HEK293 (cell line): Measurements from ENCODE around the gene TUT1.

Experiments
- GFI1B ChIP-seq: fragments of 450-650 bp; formaldehyde crosslinking; IDR thresholded peaks from 2 replicates; pipeline ENCODE4 v1.5.1; 2016; ENCODE audit warnings: missing biosample characterization, missing genetic modification characterization
- GLI4 ChIP-seq: fragments of 450-650 bp; formaldehyde crosslinking; IDR thresholded peaks from 2 replicates; pipeline ENCODE4 v1.5.1; 2016; ENCODE audit warnings: missing biosample characterization, missing genetic modification characterization
- IKZF3 ChIP-seq: fragments of 450-650 bp; IDR thresholded peaks from 2 replicates; pipeline ENCODE4 v1.5.0; 2018; ENCODE audit warnings: missing biosample characterization, mild to moderate bottlenecking, missing genetic modification characterization, moderate library complexity
- KLF1 ChIP-seq: fragments of 450-650 bp; formaldehyde crosslinking; IDR thresholded peaks from 2 replicates; pipeline ENCODE4 v1.5.1; 2016; ENCODE audit warnings: missing biosample characterization, missing genetic modification characterization
- KLF10 ChIP-seq: fragments of 450-650 bp; IDR thresholded peaks from 2 replicates; pipeline ENCODE4 v1.5.1; 2018; ENCODE audit warnings: missing biosample characterization, mild to moderate bottlenecking, missing genetic modification characterization
- OVOL3 ChIP-seq: fragments of 450-650 bp; formaldehyde crosslinking; IDR thresholded peaks from 2 replicates; pipeline ENCODE4 v1.5.1; 2016; ENCODE audit warnings: missing biosample characterization, missing genetic modification characterization
- PRDM1 ChIP-seq: fragments of 450-650 bp; formaldehyde crosslinking; IDR thresholded peaks from 2 replicates; pipeline ENCODE4; 2016; ENCODE audit warnings: missing biosample characterization, missing genetic modification characterization
- SCRT2 ChIP-seq: fragments of 450-650 bp; formaldehyde crosslinking; IDR thresholded peaks from 2 replicates; pipeline ENCODE4 v1.5.1; 2016; ENCODE audit warnings: missing biosample characterization, missing genetic modification characterization
- SP2 ChIP-seq: fragments of 450-650 bp; formaldehyde crosslinking; IDR thresholded peaks from 2 replicates; pipeline ENCODE4 v1.5.1; 2016; ENCODE audit warnings: missing biosample characterization, missing genetic modification characterization
- TCF7L2 ChIP-seq: IDR thresholded peaks from 2 replicates; pipeline ENCODE4 v1.6.1; 2011; ENCODE audit warnings: low read depth, mild to moderate bottlenecking, inconsistent platforms, low read length, moderate library complexity, borderline replicate concordance
- ZNF132 ChIP-seq: fragments of 450-650 bp; formaldehyde crosslinking; IDR thresholded peaks from 2 replicates; pipeline ENCODE4 v1.5.1; 2017; ENCODE audit warnings: missing biosample characterization, missing genetic modification characterization, borderline replicate concordance
- ZNF146 ChIP-seq: fragments of 450-650 bp; formaldehyde crosslinking; IDR thresholded peaks from 2 replicates; pipeline ENCODE4 v1.5.1; 2016; ENCODE audit warnings: missing biosample characterization, missing genetic modification characterization
- ZNF248 ChIP-seq: fragments of 450-650 bp; formaldehyde crosslinking; IDR thresholded peaks from 2 replicates; pipeline ENCODE4 v1.5.1; 2017; ENCODE audit warnings: missing biosample characterization, missing genetic modification characterization
- ZNF626 ChIP-seq: fragments of 450-650 bp; sonication (Bioruptor Pico); formaldehyde crosslinking; IDR thresholded peaks from 2 replicates; pipeline ENCODE4 v1.5.1; 2018; ENCODE audit warnings: missing biosample characterization, missing genetic modification characterization, inconsistent platforms
- ZNF654 ChIP-seq: fragments of 450-650 bp; formaldehyde crosslinking; IDR thresholded peaks from 2 replicates; pipeline ENCODE4 v1.5.1; 2016; ENCODE audit warnings: low read depth, missing biosample characterization, missing genetic modification characterization
- ZNF660 ChIP-seq: fragments of 450-650 bp; IDR thresholded peaks from 2 replicates; pipeline ENCODE4 v1.5.1; 2018; ENCODE audit warnings: missing biosample characterization, mild to moderate bottlenecking, missing genetic modification characterization
- ZSCAN30 ChIP-seq: fragments of 450-650 bp; IDR thresholded peaks from 2 replicates; pipeline ENCODE4 v1.5.1; 2018; ENCODE audit warnings: missing biosample characterization, mild to moderate bottlenecking, missing genetic modification characterization, moderate library complexity
- TF ChIP-seq, protein P1 (sequence below): fragments of 450-650 bp; formaldehyde crosslinking; conservative IDR thresholded peaks from 2 replicates; pipeline ENCODE4 v1.5.1; 2016; ENCODE audit warnings: low read depth, missing biosample characterization, missing genetic modification characterization
- TF ChIP-seq, protein P2 (sequence below): fragments of 450-650 bp; formaldehyde crosslinking; IDR thresholded peaks from 2 replicates; pipeline ENCODE4 v1.5.1; 2017; ENCODE audit warnings: missing biosample characterization, missing genetic modification characterization
- TF ChIP-seq, protein P3 (sequence below): fragments of 450-650 bp; formaldehyde crosslinking; IDR thresholded peaks from 2 replicates; pipeline ENCODE4 v1.5.1; 2016; ENCODE audit warnings: missing biosample characterization, missing genetic modification characterization
- TF ChIP-seq, protein P4 (sequence below): fragments of 450-650 bp; formaldehyde crosslinking; IDR thresholded peaks from 2 replicates; pipeline ENCODE4 v1.5.1; 2016; ENCODE audit warnings: missing biosample characterization, missing genetic modification characterization, borderline replicate concordance

Gene TUT1

DNA sequence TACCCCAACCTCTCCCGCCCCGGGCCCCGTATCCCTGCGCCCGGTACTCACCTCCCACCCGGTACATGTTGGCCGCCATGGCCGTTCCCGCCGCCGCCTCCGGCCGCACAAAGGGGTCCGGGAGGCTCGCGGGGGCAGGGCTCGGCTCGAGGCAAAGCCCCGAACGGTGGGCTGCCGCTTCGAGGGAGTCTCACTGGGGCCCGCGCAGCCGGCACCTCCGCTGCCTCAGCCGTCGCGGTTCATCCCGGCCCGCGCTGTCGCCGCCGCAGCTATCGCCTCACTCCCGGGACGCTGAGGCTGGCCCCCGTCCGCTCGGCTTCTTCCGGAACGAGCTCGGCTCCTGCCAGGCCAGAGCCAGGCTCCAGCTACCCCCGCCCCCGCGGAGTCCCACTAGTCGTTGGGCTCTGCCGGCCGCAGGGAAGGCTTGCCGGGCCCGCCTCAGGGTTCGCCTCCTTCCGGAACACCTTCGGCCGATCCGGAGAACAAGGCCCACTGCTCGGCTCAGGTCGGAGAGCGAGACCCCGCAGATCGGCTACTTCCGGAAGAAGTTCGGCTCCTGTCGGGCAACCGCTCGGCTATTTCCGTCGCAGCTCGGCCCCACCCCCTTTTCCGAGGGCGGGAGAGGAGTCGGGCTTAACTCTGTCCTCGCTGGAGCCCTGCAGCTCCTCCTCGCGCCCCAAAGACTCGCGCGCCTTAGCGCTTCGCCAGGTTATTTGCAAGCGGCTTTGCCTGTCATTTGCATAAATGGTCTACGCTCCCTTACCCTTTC lies 10.2 kb upstream of the TUT1 start, which contains the start of gene MTA2 (continued):
- TF ChIP-seq, protein P1, sequence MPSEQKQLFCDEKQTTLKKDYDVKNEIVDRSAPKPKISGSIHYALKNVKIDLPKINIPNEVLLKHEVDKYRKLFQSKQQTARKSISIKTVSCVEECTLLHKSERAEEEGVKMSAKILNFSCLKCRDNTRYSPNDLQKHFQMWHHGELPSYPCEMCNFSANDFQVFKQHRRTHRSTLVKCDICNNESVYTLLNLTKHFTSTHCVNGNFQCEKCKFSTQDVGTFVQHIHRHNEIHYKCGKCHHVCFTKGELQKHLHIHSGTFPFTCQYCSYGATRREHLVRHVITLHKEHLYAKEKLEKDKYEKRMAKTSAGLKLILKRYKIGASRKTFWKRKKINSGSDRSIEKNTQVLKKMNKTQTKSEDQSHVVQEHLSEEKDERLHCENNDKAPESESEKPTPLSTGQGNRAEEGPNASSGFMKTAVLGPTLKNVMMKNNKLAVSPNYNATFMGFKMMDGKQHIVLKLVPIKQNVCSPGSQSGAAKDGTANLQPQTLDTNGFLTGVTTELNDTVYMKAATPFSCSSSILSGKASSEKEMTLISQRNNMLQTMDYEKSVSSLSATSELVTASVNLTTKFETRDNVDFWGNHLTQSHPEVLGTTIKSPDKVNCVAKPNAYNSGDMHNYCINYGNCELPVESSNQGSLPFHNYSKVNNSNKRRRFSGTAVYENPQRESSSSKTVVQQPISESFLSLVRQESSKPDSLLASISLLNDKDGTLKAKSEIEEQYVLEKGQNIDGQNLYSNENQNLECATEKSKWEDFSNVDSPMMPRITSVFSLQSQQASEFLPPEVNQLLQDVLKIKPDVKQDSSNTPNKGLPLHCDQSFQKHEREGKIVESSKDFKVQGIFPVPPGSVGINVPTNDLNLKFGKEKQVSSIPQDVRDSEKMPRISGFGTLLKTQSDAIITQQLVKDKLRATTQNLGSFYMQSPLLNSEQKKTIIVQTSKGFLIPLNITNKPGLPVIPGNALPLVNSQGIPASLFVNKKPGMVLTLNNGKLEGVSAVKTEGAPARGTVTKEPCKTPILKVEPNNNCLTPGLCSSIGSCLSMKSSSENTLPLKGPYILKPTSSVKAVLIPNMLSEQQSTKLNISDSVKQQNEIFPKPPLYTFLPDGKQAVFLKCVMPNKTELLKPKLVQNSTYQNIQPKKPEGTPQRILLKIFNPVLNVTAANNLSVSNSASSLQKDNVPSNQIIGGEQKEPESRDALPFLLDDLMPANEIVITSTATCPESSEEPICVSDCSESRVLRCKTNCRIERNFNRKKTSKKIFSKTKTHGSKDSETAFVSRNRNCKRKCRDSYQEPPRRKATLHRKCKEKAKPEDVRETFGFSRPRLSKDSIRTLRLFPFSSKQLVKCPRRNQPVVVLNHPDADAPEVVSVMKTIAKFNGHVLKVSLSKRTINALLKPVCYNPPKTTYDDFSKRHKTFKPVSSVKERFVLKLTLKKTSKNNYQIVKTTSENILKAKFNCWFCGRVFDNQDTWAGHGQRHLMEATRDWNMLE, result no peak
- TF ChIP-seq ZNF660 (tag by site-specific recombination), result no peak
- TF ChIP-seq, protein P2, sequence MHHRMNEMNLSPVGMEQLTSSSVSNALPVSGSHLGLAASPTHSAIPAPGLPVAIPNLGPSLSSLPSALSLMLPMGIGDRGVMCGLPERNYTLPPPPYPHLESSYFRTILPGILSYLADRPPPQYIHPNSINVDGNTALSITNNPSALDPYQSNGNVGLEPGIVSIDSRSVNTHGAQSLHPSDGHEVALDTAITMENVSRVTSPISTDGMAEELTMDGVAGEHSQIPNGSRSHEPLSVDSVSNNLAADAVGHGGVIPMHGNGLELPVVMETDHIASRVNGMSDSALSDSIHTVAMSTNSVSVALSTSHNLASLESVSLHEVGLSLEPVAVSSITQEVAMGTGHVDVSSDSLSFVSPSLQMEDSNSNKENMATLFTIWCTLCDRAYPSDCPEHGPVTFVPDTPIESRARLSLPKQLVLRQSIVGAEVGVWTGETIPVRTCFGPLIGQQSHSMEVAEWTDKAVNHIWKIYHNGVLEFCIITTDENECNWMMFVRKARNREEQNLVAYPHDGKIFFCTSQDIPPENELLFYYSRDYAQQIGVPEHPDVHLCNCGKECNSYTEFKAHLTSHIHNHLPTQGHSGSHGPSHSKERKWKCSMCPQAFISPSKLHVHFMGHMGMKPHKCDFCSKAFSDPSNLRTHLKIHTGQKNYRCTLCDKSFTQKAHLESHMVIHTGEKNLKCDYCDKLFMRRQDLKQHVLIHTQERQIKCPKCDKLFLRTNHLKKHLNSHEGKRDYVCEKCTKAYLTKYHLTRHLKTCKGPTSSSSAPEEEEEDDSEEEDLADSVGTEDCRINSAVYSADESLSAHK (tag by site-specific recombination), result no peak
- no peak for TF ChIP-seq SCRT2
- no peak for TF ChIP-seq IKZF3 (tag by site-specific recombination)
- TF ChIP-seq ZNF132 (tag by site-specific recombination), result no peak
- no peak for TF ChIP-seq TCF7L2
- no peak for TF ChIP-seq ZNF248
- TF ChIP-seq ZNF626, result no peak
- TF ChIP-seq PRDM1 (tag by site-specific recombination), result no peak
- TF ChIP-seq, protein P3, sequence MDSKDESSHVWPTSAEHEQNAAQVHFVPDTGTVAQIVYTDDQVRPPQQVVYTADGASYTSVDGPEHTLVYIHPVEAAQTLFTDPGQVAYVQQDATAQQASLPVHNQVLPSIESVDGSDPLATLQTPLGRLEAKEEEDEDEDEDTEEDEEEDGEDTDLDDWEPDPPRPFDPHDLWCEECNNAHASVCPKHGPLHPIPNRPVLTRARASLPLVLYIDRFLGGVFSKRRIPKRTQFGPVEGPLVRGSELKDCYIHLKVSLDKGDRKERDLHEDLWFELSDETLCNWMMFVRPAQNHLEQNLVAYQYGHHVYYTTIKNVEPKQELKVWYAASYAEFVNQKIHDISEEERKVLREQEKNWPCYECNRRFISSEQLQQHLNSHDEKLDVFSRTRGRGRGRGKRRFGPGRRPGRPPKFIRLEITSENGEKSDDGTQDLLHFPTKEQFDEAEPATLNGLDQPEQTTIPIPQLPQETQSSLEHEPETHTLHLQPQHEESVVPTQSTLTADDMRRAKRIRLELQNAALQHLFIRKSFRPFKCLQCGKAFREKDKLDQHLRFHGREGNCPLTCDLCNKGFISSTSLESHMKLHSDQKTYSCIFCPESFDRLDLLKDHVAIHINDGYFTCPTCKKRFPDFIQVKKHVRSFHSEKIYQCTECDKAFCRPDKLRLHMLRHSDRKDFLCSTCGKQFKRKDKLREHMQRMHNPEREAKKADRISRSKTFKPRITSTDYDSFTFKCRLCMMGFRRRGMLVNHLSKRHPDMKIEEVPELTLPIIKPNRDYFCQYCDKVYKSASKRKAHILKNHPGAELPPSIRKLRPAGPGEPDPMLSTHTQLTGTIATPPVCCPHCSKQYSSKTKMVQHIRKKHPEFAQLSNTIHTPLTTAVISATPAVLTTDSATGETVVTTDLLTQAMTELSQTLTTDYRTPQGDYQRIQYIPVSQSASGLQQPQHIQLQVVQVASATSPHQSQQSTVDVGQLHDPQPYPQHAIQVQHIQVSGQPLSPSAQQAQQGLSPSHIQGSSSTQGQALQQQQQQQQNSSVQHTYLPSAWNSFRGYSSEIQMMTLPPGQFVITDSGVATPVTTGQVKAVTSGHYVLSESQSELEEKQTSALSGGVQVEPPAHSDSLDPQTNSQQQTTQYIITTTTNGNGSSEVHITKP, result peak; percentile 45; the same call in 1 of the 2 replicates
- no peak for TF ChIP-seq ZNF654
- TF ChIP-seq GFI1B, result no peak
- TF ChIP-seq ZNF146, result no peak
- TF ChIP-seq OVOL3 (tag by site-specific recombination), result no peak
- 0 out of 2 replicates have a peak, but pooled peaks have one; percentile 39 for TF ChIP-seq KLF10 (tag by site-specific recombination)
- no peak for TF ChIP-seq KLF1 (tag by site-specific recombination)
- peak; percentile 75 for TF ChIP-seq SP2 (tag by site-specific recombination)
- 0 out of 2 replicates have a peak, but pooled peaks have one; percentile 24 for TF ChIP-seq ZSCAN30 (tag by site-specific recombination)
- TF ChIP-seq, protein P4, sequence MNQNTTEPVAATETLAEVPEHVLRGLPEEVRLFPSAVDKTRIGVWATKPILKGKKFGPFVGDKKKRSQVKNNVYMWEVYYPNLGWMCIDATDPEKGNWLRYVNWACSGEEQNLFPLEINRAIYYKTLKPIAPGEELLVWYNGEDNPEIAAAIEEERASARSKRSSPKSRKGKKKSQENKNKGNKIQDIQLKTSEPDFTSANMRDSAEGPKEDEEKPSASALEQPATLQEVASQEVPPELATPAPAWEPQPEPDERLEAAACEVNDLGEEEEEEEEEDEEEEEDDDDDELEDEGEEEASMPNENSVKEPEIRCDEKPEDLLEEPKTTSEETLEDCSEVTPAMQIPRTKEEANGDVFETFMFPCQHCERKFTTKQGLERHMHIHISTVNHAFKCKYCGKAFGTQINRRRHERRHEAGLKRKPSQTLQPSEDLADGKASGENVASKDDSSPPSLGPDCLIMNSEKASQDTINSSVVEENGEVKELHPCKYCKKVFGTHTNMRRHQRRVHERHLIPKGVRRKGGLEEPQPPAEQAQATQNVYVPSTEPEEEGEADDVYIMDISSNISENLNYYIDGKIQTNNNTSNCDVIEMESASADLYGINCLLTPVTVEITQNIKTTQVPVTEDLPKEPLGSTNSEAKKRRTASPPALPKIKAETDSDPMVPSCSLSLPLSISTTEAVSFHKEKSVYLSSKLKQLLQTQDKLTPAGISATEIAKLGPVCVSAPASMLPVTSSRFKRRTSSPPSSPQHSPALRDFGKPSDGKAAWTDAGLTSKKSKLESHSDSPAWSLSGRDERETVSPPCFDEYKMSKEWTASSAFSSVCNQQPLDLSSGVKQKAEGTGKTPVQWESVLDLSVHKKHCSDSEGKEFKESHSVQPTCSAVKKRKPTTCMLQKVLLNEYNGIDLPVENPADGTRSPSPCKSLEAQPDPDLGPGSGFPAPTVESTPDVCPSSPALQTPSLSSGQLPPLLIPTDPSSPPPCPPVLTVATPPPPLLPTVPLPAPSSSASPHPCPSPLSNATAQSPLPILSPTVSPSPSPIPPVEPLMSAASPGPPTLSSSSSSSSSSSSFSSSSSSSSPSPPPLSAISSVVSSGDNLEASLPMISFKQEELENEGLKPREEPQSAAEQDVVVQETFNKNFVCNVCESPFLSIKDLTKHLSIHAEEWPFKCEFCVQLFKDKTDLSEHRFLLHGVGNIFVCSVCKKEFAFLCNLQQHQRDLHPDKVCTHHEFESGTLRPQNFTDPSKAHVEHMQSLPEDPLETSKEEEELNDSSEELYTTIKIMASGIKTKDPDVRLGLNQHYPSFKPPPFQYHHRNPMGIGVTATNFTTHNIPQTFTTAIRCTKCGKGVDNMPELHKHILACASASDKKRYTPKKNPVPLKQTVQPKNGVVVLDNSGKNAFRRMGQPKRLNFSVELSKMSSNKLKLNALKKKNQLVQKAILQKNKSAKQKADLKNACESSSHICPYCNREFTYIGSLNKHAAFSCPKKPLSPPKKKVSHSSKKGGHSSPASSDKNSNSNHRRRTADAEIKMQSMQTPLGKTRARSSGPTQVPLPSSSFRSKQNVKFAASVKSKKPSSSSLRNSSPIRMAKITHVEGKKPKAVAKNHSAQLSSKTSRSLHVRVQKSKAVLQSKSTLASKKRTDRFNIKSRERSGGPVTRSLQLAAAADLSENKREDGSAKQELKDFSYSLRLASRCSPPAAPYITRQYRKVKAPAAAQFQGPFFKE (tag by site-specific recombination), result no peak
- TF ChIP-seq GLI4 (tag by site-specific recombination), result no peak
